Astrocyte of the cerebellum (primary cell): ENCODE data around the gene PITPNC1.

Experiments used
- DNase-seq: peaks from one replicate; pipeline ENCODE4 v3.0.0-alpha.2; 2011; ENCODE audit warnings: low read depth
- H3K4me3 ChIP-seq: 2 replicates; pipeline ENCODE4 v1.5.1; 2011; ENCODE audit warnings: mild to moderate bottlenecking, low read depth, low read length, moderate library complexity
- in situ Hi-C: cut with HindIII; loops from 2 replicates; pipeline ENCODE4 v1.10.0; 2017; ENCODE audit warnings: low sequenced_read_pairs
- TF ChIP-seq, protein P1 (sequence below): IDR thresholded peaks from 2 replicates; pipeline ENCODE4 v1.5.1; 2012; ENCODE audit warnings: low read length, low read depth, moderate library complexity, mild to moderate bottlenecking; ENCODE audit errors: missing control alignments

The PITPNC1 gene

GRCh38 chr17:67679225-67679624 is 302.1 kb downstream of the PITPNC1 start:
- in situ Hi-C loops, result no loop called here
- DNase-seq, result no peak
- TF ChIP-seq, protein P1, sequence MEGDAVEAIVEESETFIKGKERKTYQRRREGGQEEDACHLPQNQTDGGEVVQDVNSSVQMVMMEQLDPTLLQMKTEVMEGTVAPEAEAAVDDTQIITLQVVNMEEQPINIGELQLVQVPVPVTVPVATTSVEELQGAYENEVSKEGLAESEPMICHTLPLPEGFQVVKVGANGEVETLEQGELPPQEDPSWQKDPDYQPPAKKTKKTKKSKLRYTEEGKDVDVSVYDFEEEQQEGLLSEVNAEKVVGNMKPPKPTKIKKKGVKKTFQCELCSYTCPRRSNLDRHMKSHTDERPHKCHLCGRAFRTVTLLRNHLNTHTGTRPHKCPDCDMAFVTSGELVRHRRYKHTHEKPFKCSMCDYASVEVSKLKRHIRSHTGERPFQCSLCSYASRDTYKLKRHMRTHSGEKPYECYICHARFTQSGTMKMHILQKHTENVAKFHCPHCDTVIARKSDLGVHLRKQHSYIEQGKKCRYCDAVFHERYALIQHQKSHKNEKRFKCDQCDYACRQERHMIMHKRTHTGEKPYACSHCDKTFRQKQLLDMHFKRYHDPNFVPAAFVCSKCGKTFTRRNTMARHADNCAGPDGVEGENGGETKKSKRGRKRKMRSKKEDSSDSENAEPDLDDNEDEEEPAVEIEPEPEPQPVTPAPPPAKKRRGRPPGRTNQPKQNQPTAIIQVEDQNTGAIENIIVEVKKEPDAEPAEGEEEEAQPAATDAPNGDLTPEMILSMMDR, result no peak
- no peak overlapping the region for H3K4me3 ChIP-seq

DNA sequence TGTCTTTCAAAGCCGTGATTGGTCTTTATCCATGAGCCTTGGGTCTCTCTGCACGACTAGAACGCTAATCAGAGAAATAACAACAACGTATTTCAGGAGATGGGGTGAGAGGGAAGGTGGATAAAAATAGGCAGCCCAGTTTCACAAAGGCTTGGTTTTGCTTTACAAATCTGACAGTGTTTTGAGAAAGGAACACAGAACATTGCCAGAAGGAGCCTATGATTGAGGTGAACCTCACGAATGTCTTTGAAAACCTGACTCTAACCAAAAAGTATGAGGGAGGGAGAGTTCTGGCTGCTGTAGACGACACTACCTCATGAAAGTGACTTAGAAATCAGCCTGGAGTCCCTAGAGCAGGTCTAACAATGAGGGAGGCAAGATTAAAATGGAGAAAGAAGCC is 302.6 kb downstream of the PITPNC1 start:
- DNase-seq, result no peak
- no peak overlapping the region for H3K4me3 ChIP-seq
- TF ChIP-seq, protein P1, result no peak
- in situ Hi-C loops, result no loop called here

GRCh38 chr17:67680445-67681224 is 303.6 kb downstream of the PITPNC1 start:
- no peak overlapping the region for H3K4me3 ChIP-seq
- in situ Hi-C loops, result no loop called here
- DNase-seq, result no peak
- TF ChIP-seq, protein P1, result no peak

- TF ChIP-seq, protein P1, result no peak
- no peak overlapping the region for H3K4me3 ChIP-seq
- DNase-seq, result no peak
- in situ Hi-C loops, result no loop called here
These were observed 305.1 kb downstream of the PITPNC1 start for GRCh38 chr17:67682196-67682595.

DNA sequence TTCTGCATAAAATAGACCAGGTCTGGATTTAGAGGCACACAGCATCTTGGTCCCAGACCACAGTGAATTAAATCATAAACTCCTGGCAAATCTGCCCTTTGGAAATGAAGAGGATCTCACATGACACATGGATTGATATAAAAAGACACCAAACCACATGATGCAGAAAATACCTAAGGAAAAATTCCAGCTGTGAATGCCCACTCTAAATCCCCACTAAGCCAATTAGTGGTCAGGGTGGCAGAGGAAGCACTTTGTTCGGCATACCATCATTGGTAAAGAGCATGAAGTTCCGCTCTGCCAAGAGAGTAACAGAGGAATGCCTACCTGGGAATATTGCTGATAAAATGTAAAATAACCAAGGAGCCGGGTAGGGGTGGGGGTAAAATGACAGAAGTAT is 308.3 kb downstream of the PITPNC1 start:
- no peak overlapping the region for H3K4me3 ChIP-seq
- DNase-seq, result no peak
- TF ChIP-seq, protein P1, result no peak
- in situ Hi-C loops, result no loop called here

DNA sequence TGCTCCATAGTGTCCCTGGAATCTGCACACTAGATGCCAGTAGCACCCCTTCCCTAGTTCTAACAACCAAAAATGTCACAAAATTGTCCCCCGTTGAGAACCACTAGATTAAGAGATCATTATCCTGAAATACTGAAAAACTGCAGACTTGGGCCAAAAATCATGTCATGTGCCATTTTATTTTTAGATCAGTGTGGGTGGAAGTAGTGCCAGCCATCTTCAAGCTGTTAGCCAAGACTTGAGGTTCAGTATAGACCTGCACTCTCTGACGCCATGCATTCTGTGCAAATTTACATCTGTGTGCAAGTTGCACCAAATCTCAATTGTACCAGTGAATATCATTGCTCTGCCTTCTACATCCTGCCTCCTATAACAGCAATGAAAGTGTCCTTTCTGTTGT is 309.2 kb downstream of the PITPNC1 start:
- in situ Hi-C loops, result no loop called here
- H3K4me3 ChIP-seq, result no peak overlapping the region
- TF ChIP-seq, protein P1, result no peak
- no peak for DNase-seq
